K562 (cell line): ENCODE results near the gene PSME4. TPM values are rescaled to one million over a fixed set of nuclear protein-coding genes. Genes with fewer than 3 reads are reported as not detected.

ENCODE experiments used
- ATAC-seq: fragments of 200-7000 bp; cut with Tn5 transposase; 3 replicates; pipeline ENCODE4 v1.9.1; 2020; ENCODE audit warnings: moderate library complexity
- BruUV-seq: library from RNA; stranded (reverse); fragments of 400-500 nt; replicated peaks from 2 replicates; lab custom pipeline; 2021; lab: Mats Ljungman, UMichigan
- CTCF ChIA-PET: fragments of 300-600 bp; formaldehyde crosslinking; extraction: SDS; loops from one replicate; lab custom pipeline; 2021; ENCODE audit warnings: low intra/inter-chr PET ratio; lab: Yijun Ruan, JAX
- POLR2A ChIA-PET: fragments of 300-600, 350-650 bp; sonication (Branson Sonifier 250); formaldehyde crosslinking; extraction: SDS; loops from one replicate; lab custom pipeline; 2021; ENCODE audit warnings: antibody characterized with exemption, inconsistent platforms; lab: Yijun Ruan, JAX
- DNase-seq, 4 experiments: peaks; one replicate each; pipeline versions ENCODE4 v3.0.0 to v3.0.0-alpha.2; 2011 to 2018; ENCODE audit warnings: low spot score in 3 of 4, mixed read lengths in 3 of 4; ENCODE audit errors: extremely low read depth in 1 of 4
- FAIRE-seq: peaks from 2 replicates; lab custom pipeline; 2011; peaks lifted over from hg19 to GRCh38; lab: Jason Lieb, UNC
- H2AFZ ChIP-seq: 2 replicates; pipeline ENCODE4 v1.6.0; 2011; ENCODE audit warnings: low read depth, low read length, control low read depth, inconsistent platforms
- H3K27ac ChIP-seq: fragments of 200-600 bp; 3 replicates; pipeline ENCODE4 v1.8.0; 2011; ENCODE audit warnings: low read depth, mild to moderate bottlenecking, control low read depth, inconsistent platforms, low read length, moderate library complexity, mixed read lengths; ENCODE audit errors: extremely low read depth
- H3K27me3 ChIP-seq, 2 experiments: fragments of 300-600 bp in 1 of 2; 2 replicates in 1 of 2; 3 replicates in 1 of 2; pipeline versions ENCODE4 v1.6.0 to v1.8.0; 2011; ENCODE audit warnings: inconsistent platforms in 2 of 2, low read length in 2 of 2, mild to moderate bottlenecking in 1 of 2, mixed read lengths in 1 of 2, moderate library complexity in 1 of 2; ENCODE audit not compliant: control insufficient read depth in 2 of 2, insufficient read depth in 2 of 2
- H3K36me3 ChIP-seq: fragments of 300-600 bp; 3 replicates; pipeline ENCODE4 v1.8.0; 2011; ENCODE audit warnings: mild to moderate bottlenecking, low read length, inconsistent platforms; ENCODE audit not compliant: control insufficient read depth, insufficient read depth
- H3K4me1 ChIP-seq, 2 experiments: fragments of 200-600 bp in 1 of 2; replicated peaks in 1 of 2; 2 replicates in 1 of 2; 3 replicates in 1 of 2; pipeline versions ENCODE4 v1.5.1 to v1.8.0; 2011; ENCODE audit warnings: inconsistent platforms in 2 of 2, low read length in 2 of 2, mild to moderate bottlenecking in 1 of 2, mixed read lengths in 1 of 2, moderate library complexity in 1 of 2; ENCODE audit not compliant: control insufficient read depth in 2 of 2, insufficient read depth in 2 of 2
- H3K4me2 ChIP-seq: 2 replicates; pipeline ENCODE4 v1.6.1; 2011; ENCODE audit warnings: low read length, control low read depth, inconsistent platforms, mixed read lengths; ENCODE audit not compliant: insufficient read depth
- H3K4me3 ChIP-seq: fragments of 200-600 bp; sonication (generic), shearing (Covaris generic); 2 replicates; pipeline ENCODE4 v1.5.1; 2016; ENCODE audit warnings: control low read depth, inconsistent platforms
- H3K79me2 ChIP-seq: fragments of 200-600 bp; 3 replicates; pipeline ENCODE4 v1.8.0; 2011; ENCODE audit warnings: low read length, inconsistent platforms; ENCODE audit not compliant: control insufficient read depth, insufficient read depth
- H3K9ac ChIP-seq, 2 experiments: 2 replicates each; pipeline versions ENCODE4 v1.6.0 to v1.6.1; 2011; ENCODE audit warnings: low read depth in 2 of 2, low read length in 2 of 2, control low read depth in 1 of 2, inconsistent platforms in 1 of 2, mild to moderate bottlenecking in 1 of 2, mixed read lengths in 1 of 2; ENCODE audit not compliant: insufficient read depth in 1 of 2
- H3K9me1 ChIP-seq: one replicate; pipeline ENCODE4 v1.6.0; 2011; ENCODE audit warnings: inconsistent platforms, mild to moderate bottlenecking, low read length, moderate library complexity; ENCODE audit not compliant: control insufficient read depth, insufficient read depth
- H3K9me3 ChIP-seq: replicated peaks from 2 replicates; pipeline ENCODE4 v1.5.1; 2011; ENCODE audit warnings: low read depth, low read length, inconsistent platforms; ENCODE audit not compliant: control insufficient read depth, insufficient read depth
- H4K20me1 ChIP-seq: replicated peaks from 2 replicates; pipeline ENCODE4 v1.6.1; 2011; ENCODE audit warnings: low read length, inconsistent platforms, mixed read lengths; ENCODE audit not compliant: control insufficient read depth, insufficient read depth
- ADNP ChIP-seq: fragments of 200-800 bp; sonication (Bioruptor generic); IDR thresholded peaks from 2 replicates; pipeline ENCODE4 v1.6.1; 2016; ENCODE audit warnings: missing genetic modification characterization, missing compliant biosample characterization
- ASH1L ChIP-seq: fragments of 450-650 bp; IDR thresholded peaks from 2 replicates; pipeline ENCODE4 v1.6.1; 2018; ENCODE audit warnings: borderline replicate concordance, mild to moderate bottlenecking, low read depth; ENCODE audit not compliant: partially characterized antibody
- CHD1 ChIP-seq: fragments of 200-600 bp; sonication (generic); IDR thresholded peaks from one replicate; pipeline ENCODE4 v1.6.1; 2012; ENCODE audit warnings: mild to moderate bottlenecking, moderate library complexity, low read length, inconsistent platforms
- GABPB1 ChIP-seq: sonication (generic); formaldehyde crosslinking; IDR thresholded peaks from 2 replicates; pipeline ENCODE4 v1.8.0; 2022; ENCODE audit warnings: mild to moderate bottlenecking, missing genetic modification reagents
- HMGN3 ChIP-seq: IDR thresholded peaks from 2 replicates; pipeline ENCODE4 v1.6.1; 2011; ENCODE audit warnings: borderline replicate concordance, low read depth, mild to moderate bottlenecking, mixed read lengths, low read length; ENCODE audit not compliant: insufficient read length; ENCODE audit errors: extremely low read depth
- HNRNPLL ChIP-seq: fragments of 200-400 bp; formaldehyde crosslinking; IDR thresholded peaks from 2 replicates; pipeline ENCODE4 v1.6.1; 2017; ENCODE audit warnings: low read length, low read depth, mild to moderate bottlenecking; ENCODE audit not compliant: poor library complexity, severe bottlenecking
- SIN3B ChIP-seq: fragments of 450-650 bp; IDR thresholded peaks from 2 replicates; pipeline ENCODE4 v1.6.1; 2017; ENCODE audit warnings: low read depth, mild to moderate bottlenecking, moderate library complexity
- TAF1 ChIP-seq: IDR thresholded peaks from 2 replicates; pipeline ENCODE4 v1.6.1; 2011; ENCODE audit warnings: mild to moderate bottlenecking, low read length, moderate library complexity; ENCODE audit not compliant: insufficient read depth, control insufficient read depth, severe bottlenecking; ENCODE audit errors: extremely low read depth
- TGIF2 ChIP-seq: sonication (generic); formaldehyde crosslinking; IDR thresholded peaks from 2 replicates; pipeline ENCODE4 v1.8.1; 2022; ENCODE audit warnings: mild to moderate bottlenecking, missing genetic modification reagents, moderate library complexity
- ZNF263 ChIP-seq: sonication (generic); formaldehyde crosslinking; IDR thresholded peaks from 2 replicates; pipeline ENCODE4 v1.8.0; 2022; ENCODE audit warnings: mild to moderate bottlenecking, missing genetic modification reagents, borderline replicate concordance
- ZNF507 ChIP-seq: conservative IDR thresholded peaks from 2 replicates; pipeline ENCODE4 v1.6.1; 2017; ENCODE audit warnings: missing genetic modification characterization, missing compliant biosample characterization
- WGBS: fragments of 100-300 bp; shearing (Covaris generic); methylation state at CpG from one replicate; pipeline ENCODE4 v1.1.6; 2016; ENCODE audit warnings: low coverage, mixed read lengths; ENCODE audit not compliant: insufficient coverage; ENCODE audit errors: missing lambda C conversion rate; 5-methylcytosine and 5-hydroxymethylcytosine counted together
- in situ Hi-C: fragments of 300-500 bp; cut with MboI; formaldehyde crosslinking; loops from 4 replicates; pipeline ENCODE4 v1.15.0; 2018; ENCODE audit warnings: inconsistent platforms, mixed read lengths
- intact Hi-C: fragments of 100-400 bp; cut with micrococcal nuclease; formaldehyde crosslinking; loops from 2 replicates; pipeline ENCODE4 v1.14.2; 2022
- polyA plus RNA-seq, 8 experiments: library from polyadenylated mRNA; depleted of rRNA in 4 of 8; stranded (reverse) in 5 of 8; unstranded in 3 of 8; fragments of >200 nt; fragmentation: Nextera tagmentation in 2 of 8; fragmentation: Illumina TruSeq in 1 of 8; extraction: Ambion mirVana in 2 of 8; extraction: Trizol in 1 of 8; gene quantifications; 2 replicates each; pipeline versions ENCODE4 v1.2.1 to v1.2.3, GENCODE V29; 2011 to 2014; ENCODE audit warnings: inconsistent platforms in 1 of 8, missing spikeins in 1 of 8
- total RNA-seq, 7 experiments: library from RNA; depleted of rRNA in 6 of 7; stranded (reverse); fragments of >200 nt in 6 of 7; fragmentation: Illumina TruSeq in 2 of 7; extraction: Trizol in 2 of 7; gene quantifications; 2 replicates each; pipeline versions ENCODE4 v1.2.1 to v1.2.3, GENCODE V29; 2011 to 2021; ENCODE audit warnings: low replicate concordance in 1 of 7
- TF ChIP-seq, protein P1 (sequence below): fragments of 250-450 bp; sonication (Bioruptor Pico); IDR thresholded peaks from 2 replicates; pipeline ENCODE4 v1.5.0; 2020; ENCODE audit warnings: mild to moderate bottlenecking
- TF ChIP-seq, protein P2 (sequence below): fragments of 250-450 bp; sonication (Bioruptor Pico); IDR thresholded peaks from 2 replicates; pipeline ENCODE4 v1.5.0; 2020; ENCODE audit warnings: mild to moderate bottlenecking, borderline replicate concordance

Gene PSME4
- total and polyA plus RNA-seq, 9 of the 15 experiments (the other 6 are each of a cell fraction or from before 2014, with no cell fraction given): 24.3 to 77.8 (median 40.5) TPM

DNA sequence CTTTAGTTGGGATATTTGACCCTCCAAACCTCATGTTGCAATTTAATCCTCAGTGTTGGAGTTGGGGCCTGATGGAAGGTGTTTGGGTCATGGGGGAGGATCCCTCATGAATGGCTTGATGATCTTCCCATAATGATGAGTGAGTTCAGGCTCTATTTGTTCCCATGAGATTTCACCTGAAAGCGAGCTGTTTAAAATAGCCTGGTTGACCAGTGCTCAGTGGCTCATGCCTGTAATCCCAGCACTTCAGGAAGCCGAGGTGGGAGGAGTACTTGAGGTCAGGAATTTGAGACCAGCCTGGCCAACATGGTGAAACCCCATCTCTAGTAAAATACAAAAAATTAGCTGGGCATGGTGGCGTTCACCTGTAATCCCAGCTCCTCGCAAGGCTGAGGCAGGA, 14.9 kb upstream of the PSME4 start (continued):
- TF ChIP-seq SIN3B (no peak), GABPB1 (CRISPR knock-in tag) (no peak)

DNA sequence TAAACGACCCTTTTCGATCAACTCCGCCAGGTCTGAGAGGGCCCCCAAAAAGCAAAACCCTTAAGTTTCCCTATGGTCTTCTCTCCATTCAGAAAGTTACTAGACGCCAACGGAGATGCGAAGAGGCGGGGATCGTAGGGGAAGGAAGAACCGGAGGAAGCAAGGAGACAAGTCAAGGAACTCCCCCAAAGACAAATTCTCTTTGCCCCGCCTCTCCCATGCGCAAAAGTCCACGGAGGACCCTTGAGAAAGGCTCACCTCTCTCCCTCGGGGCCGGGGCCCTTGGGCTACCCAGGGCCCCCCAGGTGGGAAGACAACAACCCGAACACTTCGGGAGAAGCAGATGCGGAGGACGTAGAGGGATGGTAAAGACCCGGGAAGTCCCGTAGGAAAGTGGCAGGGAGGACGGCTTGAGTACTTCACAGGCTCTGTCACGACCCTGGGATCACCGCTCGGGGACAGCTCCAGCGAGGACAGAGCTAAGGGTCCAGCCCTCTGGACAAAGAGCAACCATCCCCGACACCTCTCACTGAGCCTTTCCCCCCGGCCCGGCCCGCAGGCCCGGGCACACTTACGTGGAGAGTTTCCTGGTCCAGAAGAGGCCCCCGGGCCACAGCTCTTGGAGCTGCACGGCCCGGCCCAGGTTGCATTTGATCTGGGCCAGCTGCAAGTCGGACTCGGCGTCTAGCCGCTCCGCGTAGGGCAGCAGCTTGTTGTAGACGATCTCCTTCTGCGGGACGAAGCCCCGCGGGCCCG, 647 bp downstream of the PSME4 start:
- FAIRE-seq: no peak
- Histone ChIP-seq H3K4me2 (peak overlapping the region; percentile 88), H3K9me1 (no peaks in the 10 kb centered on the region), H3K36me3 (peaks cover 8% of the 10 kb centered on the region; the same call in 2 of the 3 replicates), H2AFZ (peak overlapping the region; percentile 64), H3K9me3 (no peaks in the 10 kb centered on the region), H4K20me1 (peaks cover 8% of the 10 kb centered on the region; the same call in 1 of the 2 replicates), H3K27me3 (no peaks in the 10 kb centered on the region), H3K4me3 (peak overlapping the region; percentile 95), H3K9ac (peak overlapping the region; percentile 97 to 100), H3K27ac (peak overlapping the region; percentile 96), H3K4me1 (peaks cover 3 to 18% of the 10 kb centered on the region in 2 experiments; a peak in 4 of 5 replicates), H3K79me2 (peaks cover 64% of the 10 kb centered on the region)
- in situ Hi-C loops: no loop called here
- BruUV-seq: no TSS peak
- peak; percentile 23 to 58 (median 34) for DNase-seq
- ATAC-seq: peak; percentile 66
- ChIA-PET CTCF (no interaction called here), POLR2A (interaction anchor here (0.7 to 6.7 kb wide), 9 partner anchors 9 to 633 kb away, joined by 3 to 65 read pairs (median 3); partner anchors contain the start of genes ACYP2 and CHAC2)
- WGBS: 1% methylated on average over 37 of the region's 46 CpGs
- intact Hi-C loops: loop anchor here (5.0 kb wide), 1 partner anchor 107 kb away; no protein-coding TSS in a partner anchor
- TF ChIP-seq ZNF507 (tag) (no peak), HMGN3 (peak; percentile 11), ZNF263 (CRISPR knock-in tag) (peak; percentile 71; the same call in 1 of the 2 replicates), TAF1 (peak; percentile 55), CHD1 (peak; percentile 81), ASH1L (no peak), HNRNPLL (peak; percentile 42), TGIF2 (CRISPR knock-in tag) (0 out of 2 replicates have a peak, but pooled peaks have one; percentile 16), ADNP (tag) (no peak)
- TF ChIP-seq, protein P1, sequence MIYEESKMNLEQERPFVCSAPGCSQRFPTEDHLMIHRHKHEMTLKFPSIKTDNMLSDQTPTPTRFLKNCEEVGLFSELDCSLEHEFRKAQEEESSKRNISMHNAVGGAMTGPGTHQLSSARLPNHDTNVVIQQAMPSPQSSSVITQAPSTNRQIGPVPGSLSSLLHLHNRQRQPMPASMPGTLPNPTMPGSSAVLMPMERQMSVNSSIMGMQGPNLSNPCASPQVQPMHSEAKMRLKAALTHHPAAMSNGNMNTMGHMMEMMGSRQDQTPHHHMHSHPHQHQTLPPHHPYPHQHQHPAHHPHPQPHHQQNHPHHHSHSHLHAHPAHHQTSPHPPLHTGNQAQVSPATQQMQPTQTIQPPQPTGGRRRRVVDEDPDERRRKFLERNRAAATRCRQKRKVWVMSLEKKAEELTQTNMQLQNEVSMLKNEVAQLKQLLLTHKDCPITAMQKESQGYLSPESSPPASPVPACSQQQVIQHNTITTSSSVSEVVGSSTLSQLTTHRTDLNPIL: no peak
- TF ChIP-seq, protein P2, sequence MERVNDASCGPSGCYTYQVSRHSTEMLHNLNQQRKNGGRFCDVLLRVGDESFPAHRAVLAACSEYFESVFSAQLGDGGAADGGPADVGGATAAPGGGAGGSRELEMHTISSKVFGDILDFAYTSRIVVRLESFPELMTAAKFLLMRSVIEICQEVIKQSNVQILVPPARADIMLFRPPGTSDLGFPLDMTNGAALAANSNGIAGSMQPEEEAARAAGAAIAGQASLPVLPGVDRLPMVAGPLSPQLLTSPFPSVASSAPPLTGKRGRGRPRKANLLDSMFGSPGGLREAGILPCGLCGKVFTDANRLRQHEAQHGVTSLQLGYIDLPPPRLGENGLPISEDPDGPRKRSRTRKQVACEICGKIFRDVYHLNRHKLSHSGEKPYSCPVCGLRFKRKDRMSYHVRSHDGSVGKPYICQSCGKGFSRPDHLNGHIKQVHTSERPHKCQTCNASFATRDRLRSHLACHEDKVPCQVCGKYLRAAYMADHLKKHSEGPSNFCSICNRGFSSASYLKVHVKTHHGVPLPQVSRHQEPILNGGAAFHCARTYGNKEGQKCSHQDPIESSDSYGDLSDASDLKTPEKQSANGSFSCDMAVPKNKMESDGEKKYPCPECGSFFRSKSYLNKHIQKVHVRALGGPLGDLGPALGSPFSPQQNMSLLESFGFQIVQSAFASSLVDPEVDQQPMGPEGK (CRISPR knock-in tag): no peak
